ENCODE results near the gene ITM2C.

The ITM2C gene

GRCh38 chr2:230889911-230890601 is 25.3 kb downstream of the ITM2C start:
- H3K9me3 ChIP-seq (ENCODE audit: control insufficient read depth in 2 of 2, low read length in 2 of 2), result peaks cover 0 to 1% of the 10 kb centered on the region in 2 donors
- H3K36me3 ChIP-seq (ENCODE audit: control insufficient read depth in 2 of 2, insufficient read depth in 2 of 2, low read length in 2 of 2), result no peaks in the 10 kb centered on the region
- H3K4me1 ChIP-seq (ENCODE audit: control insufficient read depth in 2 of 2, insufficient read depth in 2 of 2, low read length in 2 of 2), result peaks cover 8 to 10% of the 10 kb centered on the region in 2 donors
- no peak overlapping the region for H3K4me3 ChIP-seq (ENCODE audit: low read length in 2 of 2)
- H3K9ac ChIP-seq (ENCODE audit: low read depth in 1 of 2, low read length in 2 of 2), result no peak overlapping the region
- H3K27ac ChIP-seq (ENCODE audit: low read depth in 2 of 2, low read length in 2 of 2), result no peak overlapping the region
- H3K27me3 ChIP-seq (ENCODE audit: control insufficient read depth in 2 of 2, insufficient read depth in 2 of 2, low read length in 2 of 2), result no peaks in the 10 kb centered on the region

GRCh38 chr2:230890646-230891045 is 25.9 kb downstream of the ITM2C start:
- H3K4me1 ChIP-seq (ENCODE audit: control insufficient read depth in 2 of 2, insufficient read depth in 2 of 2, low read length in 2 of 2), result peaks cover 13 to 14% of the 10 kb centered on the region in 2 donors
- H3K9ac ChIP-seq (ENCODE audit: low read depth in 1 of 2, low read length in 2 of 2), result no peak overlapping the region
- H3K36me3 ChIP-seq (ENCODE audit: control insufficient read depth in 2 of 2, insufficient read depth in 2 of 2, low read length in 2 of 2), result no peaks in the 10 kb centered on the region
- H3K27me3 ChIP-seq (ENCODE audit: control insufficient read depth in 2 of 2, insufficient read depth in 2 of 2, low read length in 2 of 2), result no peaks in the 10 kb centered on the region
- H3K27ac ChIP-seq (ENCODE audit: low read depth in 2 of 2, low read length in 2 of 2), result no peak overlapping the region
- no peak overlapping the region for H3K4me3 ChIP-seq (ENCODE audit: low read length in 2 of 2)
- peaks cover 0 to 1% of the 10 kb centered on the region in 2 donors for H3K9me3 ChIP-seq (ENCODE audit: control insufficient read depth in 2 of 2, low read length in 2 of 2)

- Histone ChIP-seq H3K27ac (ENCODE audit: low read depth in 2 of 2, low read length in 2 of 2) (no peak overlapping the region), H3K36me3 (ENCODE audit: control insufficient read depth in 2 of 2, insufficient read depth in 2 of 2, low read length in 2 of 2) (no peaks in the 10 kb centered on the region), H3K27me3 (ENCODE audit: control insufficient read depth in 2 of 2, insufficient read depth in 2 of 2, low read length in 2 of 2) (no peaks in the 10 kb centered on the region), H3K4me3 (ENCODE audit: low read length in 2 of 2) (no peak overlapping the region), H3K9me3 (ENCODE audit: control insufficient read depth in 2 of 2, low read length in 2 of 2) (peaks cover 0 to 1% of the 10 kb centered on the region in 2 donors), H3K9ac (ENCODE audit: low read depth in 1 of 2, low read length in 2 of 2) (no peak overlapping the region), H3K4me1 (ENCODE audit: control insufficient read depth in 2 of 2, insufficient read depth in 2 of 2, low read length in 2 of 2) (peaks cover 15 to 18% of the 10 kb centered on the region in 2 donors)
Measured at GRCh38 chr2:230891064-230891463, 26.3 kb downstream of the ITM2C start.

- H3K27ac ChIP-seq (ENCODE audit: low read depth in 2 of 2, low read length in 2 of 2), result no peak overlapping the region
- H3K4me3 ChIP-seq (ENCODE audit: low read length in 2 of 2), result no peak overlapping the region
- H3K9ac ChIP-seq (ENCODE audit: low read depth in 1 of 2, low read length in 2 of 2), result no peak overlapping the region
- no peaks in the 10 kb centered on the region for H3K27me3 ChIP-seq (ENCODE audit: control insufficient read depth in 2 of 2, insufficient read depth in 2 of 2, low read length in 2 of 2)
- H3K9me3 ChIP-seq (ENCODE audit: control insufficient read depth in 2 of 2, low read length in 2 of 2), result peaks cover 0 to 1% of the 10 kb centered on the region in 2 donors
- no peaks in the 10 kb centered on the region for H3K36me3 ChIP-seq (ENCODE audit: control insufficient read depth in 2 of 2, insufficient read depth in 2 of 2, low read length in 2 of 2)
- H3K4me1 ChIP-seq (ENCODE audit: control insufficient read depth in 2 of 2, insufficient read depth in 2 of 2, low read length in 2 of 2), result peaks cover 20 to 23% of the 10 kb centered on the region in 2 donors
Measured at GRCh38 chr2:230891509-230891908, 26.8 kb downstream of the ITM2C start.

- no peaks in the 10 kb centered on the region for H3K27me3 ChIP-seq (ENCODE audit: control insufficient read depth in 2 of 2, insufficient read depth in 2 of 2, low read length in 2 of 2)
- H3K9ac ChIP-seq (ENCODE audit: low read depth in 1 of 2, low read length in 2 of 2), result no peak overlapping the region
- H3K27ac ChIP-seq (ENCODE audit: low read depth in 2 of 2, low read length in 2 of 2), result no peak overlapping the region
- peaks cover 0 to 1% of the 10 kb centered on the region in 2 donors for H3K9me3 ChIP-seq (ENCODE audit: control insufficient read depth in 2 of 2, low read length in 2 of 2)
- no peak overlapping the region for H3K4me3 ChIP-seq (ENCODE audit: low read length in 2 of 2)
- no peaks in the 10 kb centered on the region for H3K36me3 ChIP-seq (ENCODE audit: control insufficient read depth in 2 of 2, insufficient read depth in 2 of 2, low read length in 2 of 2)
- peaks cover 25 to 29% of the 10 kb centered on the region in 2 donors for H3K4me1 ChIP-seq (ENCODE audit: control insufficient read depth in 2 of 2, insufficient read depth in 2 of 2, low read length in 2 of 2)
Measured at GRCh38 chr2:230893338-230893737, 28.6 kb downstream of the ITM2C start.

GRCh38 chr2:230893841-230894781 is 29.4 kb downstream of the ITM2C start:
- H3K4me3 ChIP-seq (ENCODE audit: low read length in 2 of 2), result peak overlapping the region in 1 of 2 donors; percentile 1
- H3K27ac ChIP-seq (ENCODE audit: low read depth in 2 of 2, low read length in 2 of 2), result peak overlapping the region; percentile 32 to 97
- H3K27me3 ChIP-seq (ENCODE audit: control insufficient read depth in 2 of 2, insufficient read depth in 2 of 2, low read length in 2 of 2), result no peaks in the 10 kb centered on the region
- H3K36me3 ChIP-seq (ENCODE audit: control insufficient read depth in 2 of 2, insufficient read depth in 2 of 2, low read length in 2 of 2), result no peaks in the 10 kb centered on the region
- peaks cover 25 to 29% of the 10 kb centered on the region in 2 donors for H3K4me1 ChIP-seq (ENCODE audit: control insufficient read depth in 2 of 2, insufficient read depth in 2 of 2, low read length in 2 of 2)
- peak overlapping the region in 1 of 2 donors; percentile 17 for H3K9ac ChIP-seq (ENCODE audit: low read depth in 1 of 2, low read length in 2 of 2)
- peaks cover 0 to 1% of the 10 kb centered on the region in 2 donors for H3K9me3 ChIP-seq (ENCODE audit: control insufficient read depth in 2 of 2, low read length in 2 of 2)

- Histone ChIP-seq H3K4me3 (ENCODE audit: low read length in 2 of 2) (peak overlapping the region; percentile 24 to 44), H3K27me3 (ENCODE audit: control insufficient read depth in 2 of 2, insufficient read depth in 2 of 2, low read length in 2 of 2) (no peaks in the 10 kb centered on the region), H3K27ac (ENCODE audit: low read depth in 2 of 2, low read length in 2 of 2) (peak overlapping the region; percentile 91 to 97), H3K9me3 (ENCODE audit: control insufficient read depth in 2 of 2, low read length in 2 of 2) (peaks cover 0 to 1% of the 10 kb centered on the region in 2 donors), H3K36me3 (ENCODE audit: control insufficient read depth in 2 of 2, insufficient read depth in 2 of 2, low read length in 2 of 2) (no peaks in the 10 kb centered on the region), H3K9ac (ENCODE audit: low read depth in 1 of 2, low read length in 2 of 2) (peak overlapping the region; percentile 43 to 54), H3K4me1 (ENCODE audit: control insufficient read depth in 2 of 2, insufficient read depth in 2 of 2, low read length in 2 of 2) (peaks cover 25 to 29% of the 10 kb centered on the region in 2 donors)
Measured at GRCh38 chr2:230895536-230896345, 31.0 kb downstream of the ITM2C start.

GRCh38 chr2:230896346-230897115 is 31.8 kb downstream of the ITM2C start:
- H3K9me3 ChIP-seq (ENCODE audit: control insufficient read depth in 2 of 2, low read length in 2 of 2), result peaks cover 0 to 1% of the 10 kb centered on the region in 2 donors
- H3K27me3 ChIP-seq (ENCODE audit: control insufficient read depth in 2 of 2, insufficient read depth in 2 of 2, low read length in 2 of 2), result no peaks in the 10 kb centered on the region
- no peaks in the 10 kb centered on the region for H3K36me3 ChIP-seq (ENCODE audit: control insufficient read depth in 2 of 2, insufficient read depth in 2 of 2, low read length in 2 of 2)
- H3K4me1 ChIP-seq (ENCODE audit: control insufficient read depth in 2 of 2, insufficient read depth in 2 of 2, low read length in 2 of 2), result peaks cover 25 to 29% of the 10 kb centered on the region in 2 donors
- H3K9ac ChIP-seq (ENCODE audit: low read depth in 1 of 2, low read length in 2 of 2), result peak overlapping the region; percentile 43 to 54
- H3K27ac ChIP-seq (ENCODE audit: low read depth in 2 of 2, low read length in 2 of 2), result peak overlapping the region; percentile 91 to 97
- peak overlapping the region; percentile 24 to 41 for H3K4me3 ChIP-seq (ENCODE audit: low read length in 2 of 2)

- H3K9ac ChIP-seq (ENCODE audit: low read depth in 1 of 2, low read length in 2 of 2), result no peak overlapping the region
- H3K27me3 ChIP-seq (ENCODE audit: control insufficient read depth in 2 of 2, insufficient read depth in 2 of 2, low read length in 2 of 2), result no peaks in the 10 kb centered on the region
- peaks cover 25 to 29% of the 10 kb centered on the region in 2 donors for H3K4me1 ChIP-seq (ENCODE audit: control insufficient read depth in 2 of 2, insufficient read depth in 2 of 2, low read length in 2 of 2)
- H3K9me3 ChIP-seq (ENCODE audit: control insufficient read depth in 2 of 2, low read length in 2 of 2), result no peaks in the 10 kb centered on the region
- no peak overlapping the region for H3K4me3 ChIP-seq (ENCODE audit: low read length in 2 of 2)
- no peaks in the 10 kb centered on the region for H3K36me3 ChIP-seq (ENCODE audit: control insufficient read depth in 2 of 2, insufficient read depth in 2 of 2, low read length in 2 of 2)
- no peak overlapping the region for H3K27ac ChIP-seq (ENCODE audit: low read depth in 2 of 2, low read length in 2 of 2)
Measured at GRCh38 chr2:230898016-230898712, 33.4 kb downstream of the ITM2C start.
